ENCODE data around the gene SETD1A.

DNA sequence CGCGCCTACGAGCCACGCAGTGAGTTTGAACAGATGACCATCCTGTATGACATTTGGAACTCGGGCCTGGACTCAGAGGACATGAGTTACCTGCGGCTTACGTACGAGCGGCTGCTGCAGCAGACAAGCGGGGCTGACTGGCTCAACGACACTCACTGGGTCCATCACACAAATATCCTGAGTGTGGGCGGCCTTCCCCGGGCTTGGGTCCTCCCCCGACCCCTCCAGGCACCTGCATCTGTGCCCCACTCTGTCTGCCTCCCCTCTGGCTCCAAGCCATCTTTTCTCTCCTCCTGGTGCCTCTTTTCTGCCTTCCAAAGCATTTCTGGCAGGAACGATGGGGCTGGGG, 22.4 kb downstream of the SETD1A start:
- TF ChIP-seq, protein P1, sequence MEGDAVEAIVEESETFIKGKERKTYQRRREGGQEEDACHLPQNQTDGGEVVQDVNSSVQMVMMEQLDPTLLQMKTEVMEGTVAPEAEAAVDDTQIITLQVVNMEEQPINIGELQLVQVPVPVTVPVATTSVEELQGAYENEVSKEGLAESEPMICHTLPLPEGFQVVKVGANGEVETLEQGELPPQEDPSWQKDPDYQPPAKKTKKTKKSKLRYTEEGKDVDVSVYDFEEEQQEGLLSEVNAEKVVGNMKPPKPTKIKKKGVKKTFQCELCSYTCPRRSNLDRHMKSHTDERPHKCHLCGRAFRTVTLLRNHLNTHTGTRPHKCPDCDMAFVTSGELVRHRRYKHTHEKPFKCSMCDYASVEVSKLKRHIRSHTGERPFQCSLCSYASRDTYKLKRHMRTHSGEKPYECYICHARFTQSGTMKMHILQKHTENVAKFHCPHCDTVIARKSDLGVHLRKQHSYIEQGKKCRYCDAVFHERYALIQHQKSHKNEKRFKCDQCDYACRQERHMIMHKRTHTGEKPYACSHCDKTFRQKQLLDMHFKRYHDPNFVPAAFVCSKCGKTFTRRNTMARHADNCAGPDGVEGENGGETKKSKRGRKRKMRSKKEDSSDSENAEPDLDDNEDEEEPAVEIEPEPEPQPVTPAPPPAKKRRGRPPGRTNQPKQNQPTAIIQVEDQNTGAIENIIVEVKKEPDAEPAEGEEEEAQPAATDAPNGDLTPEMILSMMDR (IDR thresholded peaks at IDR 0.05): no peak
- no peak for TF ChIP-seq POLR2A (IDR thresholded peaks at IDR 0.05; ENCODE audit: low read length)
- TF ChIP-seq MYC (IDR thresholded peaks at IDR 0.05; ENCODE audit: borderline replicate concordance, low read length): no peak
- no peak for TF ChIP-seq MAZ (IDR thresholded peaks at IDR 0.05; ENCODE audit: borderline replicate concordance, low read depth, low read length)
- no peak for TF ChIP-seq EP300 (IDR thresholded peaks at IDR 0.05)

All from A549 (cell line).